ENCODE results near the gene STAT6.

STAT6 gene

DNA sequence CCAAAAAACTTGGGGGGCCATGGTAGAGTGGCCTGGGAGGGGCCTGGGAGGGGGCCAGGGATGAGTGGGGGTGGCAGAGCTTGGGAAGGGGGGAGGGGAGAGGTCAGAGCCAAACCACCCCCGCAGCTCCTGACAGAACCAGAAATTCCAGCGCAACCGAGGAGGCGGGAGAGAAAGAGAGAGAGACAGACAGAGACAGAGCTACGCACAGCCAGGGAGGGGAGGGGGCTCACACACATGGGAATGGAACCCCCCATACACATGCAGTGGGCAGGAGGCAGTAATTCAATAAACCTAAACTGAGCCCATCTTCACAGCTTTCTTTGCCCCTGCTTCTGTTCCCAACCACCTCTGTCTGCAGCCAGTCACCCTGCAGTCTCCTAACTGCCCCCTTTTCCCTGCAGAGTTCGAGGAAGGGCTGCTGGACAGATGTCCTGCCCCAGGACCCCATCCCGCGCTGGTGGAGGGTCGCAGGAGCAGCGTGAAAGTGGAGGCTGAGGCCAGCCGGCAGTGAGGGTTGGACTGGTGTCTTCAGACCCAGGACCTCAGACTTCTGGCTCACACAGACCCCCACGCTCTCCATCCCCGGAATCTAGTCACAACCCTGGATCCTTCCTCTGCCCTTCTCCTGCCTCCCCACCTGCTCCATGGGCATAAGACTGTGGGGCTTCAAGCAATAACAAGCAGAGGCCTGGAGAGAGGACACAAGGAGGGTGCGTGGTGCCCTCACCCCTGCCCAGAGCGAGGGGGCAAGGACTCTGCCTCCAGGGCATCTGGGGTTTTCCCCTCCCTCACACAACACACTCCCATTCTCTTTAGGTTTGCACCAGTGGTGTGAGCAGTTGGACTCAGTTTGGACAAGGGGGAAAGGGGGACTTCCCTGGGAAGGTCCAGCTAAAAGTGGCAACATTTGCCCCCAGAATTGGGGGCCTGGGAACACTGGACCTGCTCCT, 16.7 kb downstream of the STAT6 start:
- Histone ChIP-seq H3K36me3 (ENCODE audit: insufficient read depth, low read length) (peaks cover 89% of the 10 kb centered on the region), H3K9ac (ENCODE audit: low read depth, low read length) (peak overlapping the region; percentile 49), H3K4me1 (ENCODE audit: control insufficient read depth, insufficient read depth, low read length) (peaks cover 57% of the 10 kb centered on the region)

GRCh38 chr12:57093415-57094207, 17.6 kb downstream of the STAT6 start:
- peaks cover 81% of the 10 kb centered on the region for H3K36me3 ChIP-seq (ENCODE audit: insufficient read depth, low read length)
- H3K27me3 ChIP-seq (ENCODE audit: control insufficient read depth, insufficient read depth, low read length), result no peaks in the 10 kb centered on the region
- H3K4me3 ChIP-seq (ENCODE audit: low read length), result peak overlapping the region; percentile 30
- peak overlapping the region; percentile 73 for H3K4me2 ChIP-seq (ENCODE audit: low read length)
- peaks cover 53% of the 10 kb centered on the region for H3K4me1 ChIP-seq (ENCODE audit: control insufficient read depth, insufficient read depth, low read length)
- peak overlapping the region; percentile 34 for H3K9ac ChIP-seq (ENCODE audit: low read depth, low read length)
- H3K9me3 ChIP-seq (replicated peaks; ENCODE audit: low read length), result no peaks in the 10 kb centered on the region

More for the DNA sequence above, 16.7 kb downstream of the STAT6 start:
- Histone ChIP-seq H3K4me2 (ENCODE audit: low read length) (peak overlapping the region; percentile 67), H3K9me3 (replicated peaks; ENCODE audit: low read length) (no peaks in the 10 kb centered on the region), H3K4me3 (ENCODE audit: low read length) (no peak overlapping the region), H3K27me3 (ENCODE audit: control insufficient read depth, insufficient read depth, low read length) (no peaks in the 10 kb centered on the region)

GRCh38 chr12:57092876-57093414, 18.2 kb downstream of the STAT6 start:
- Histone ChIP-seq H3K4me1 (ENCODE audit: control insufficient read depth, insufficient read depth, low read length) (peaks cover 58% of the 10 kb centered on the region), H3K27me3 (ENCODE audit: control insufficient read depth, insufficient read depth, low read length) (no peaks in the 10 kb centered on the region), H3K4me3 (ENCODE audit: low read length) (peak overlapping the region; percentile 30), H3K36me3 (ENCODE audit: insufficient read depth, low read length) (peaks cover 74% of the 10 kb centered on the region), H3K9me3 (replicated peaks; ENCODE audit: low read length) (no peaks in the 10 kb centered on the region), H3K4me2 (ENCODE audit: low read length) (peak overlapping the region; percentile 100), H3K9ac (ENCODE audit: low read depth, low read length) (peak overlapping the region; percentile 44)

GRCh38 chr12:57092529-57092862, 18.7 kb downstream of the STAT6 start:
- H3K9ac ChIP-seq (ENCODE audit: low read depth, low read length), result peak overlapping the region; percentile 44
- H3K4me1 ChIP-seq (ENCODE audit: control insufficient read depth, insufficient read depth, low read length), result peaks cover 59% of the 10 kb centered on the region
- H3K4me3 ChIP-seq (ENCODE audit: low read length), result peak overlapping the region; percentile 25
- H3K36me3 ChIP-seq (ENCODE audit: insufficient read depth, low read length), result peaks cover 69% of the 10 kb centered on the region
- peak overlapping the region; percentile 100 for H3K4me2 ChIP-seq (ENCODE audit: low read length)
- no peaks in the 10 kb centered on the region for H3K27me3 ChIP-seq (ENCODE audit: control insufficient read depth, insufficient read depth, low read length)
- H3K9me3 ChIP-seq (replicated peaks; ENCODE audit: low read length), result no peaks in the 10 kb centered on the region

DNA sequence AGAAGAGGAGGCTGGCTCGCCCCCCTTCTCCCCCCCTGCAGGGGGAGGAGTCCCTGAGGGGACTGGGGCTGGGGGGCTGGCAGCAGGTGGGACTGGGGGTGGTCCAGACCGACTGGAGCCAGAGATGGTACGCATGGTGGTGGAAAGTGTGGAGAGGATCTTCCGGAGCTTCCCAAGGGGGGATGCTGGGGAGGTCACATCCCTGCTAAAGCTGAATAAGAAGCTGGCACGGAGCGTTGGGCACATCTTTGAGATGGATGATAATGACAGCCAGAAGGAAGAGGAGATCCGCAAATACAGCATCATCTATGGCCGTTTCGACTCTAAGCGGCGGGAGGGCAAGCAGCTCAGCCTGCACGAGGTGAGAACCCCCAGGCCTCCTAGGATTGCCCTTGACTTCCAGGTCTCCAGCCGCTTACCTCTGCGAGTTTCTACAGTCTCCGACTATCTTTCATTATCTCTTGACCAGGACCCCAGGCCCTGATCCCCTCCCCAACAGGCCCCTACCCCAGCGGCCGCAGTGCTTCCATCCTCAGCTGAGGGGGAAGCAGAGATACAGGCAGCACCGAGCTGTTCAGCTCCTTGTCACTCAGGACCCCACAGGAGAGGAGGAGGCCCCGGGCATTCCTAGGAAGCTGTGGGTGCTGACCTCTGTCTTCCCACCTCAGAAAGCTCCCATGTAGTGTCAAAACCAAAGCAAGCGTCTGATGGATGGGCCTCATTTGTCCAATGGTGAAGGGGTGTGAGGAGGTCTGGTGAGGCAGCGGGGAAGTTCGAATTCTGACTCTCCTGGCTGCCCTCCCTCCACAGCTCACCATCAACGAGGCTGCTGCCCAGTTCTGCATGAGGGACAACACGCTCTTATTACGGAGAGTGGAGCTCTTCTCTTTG, 19.3 kb downstream of the STAT6 start:
- Histone ChIP-seq H3K9ac (ENCODE audit: low read depth, low read length) (peak overlapping the region; percentile 92), H3K36me3 (ENCODE audit: insufficient read depth, low read length) (peaks cover 63% of the 10 kb centered on the region), H3K27me3 (ENCODE audit: control insufficient read depth, insufficient read depth, low read length) (no peaks in the 10 kb centered on the region), H3K4me1 (ENCODE audit: control insufficient read depth, insufficient read depth, low read length) (peaks cover 59% of the 10 kb centered on the region), H3K9me3 (replicated peaks; ENCODE audit: low read length) (no peaks in the 10 kb centered on the region), H3K4me3 (ENCODE audit: low read length) (peak overlapping the region; percentile 98), H3K4me2 (ENCODE audit: low read length) (peak overlapping the region; percentile 100)

DNA sequence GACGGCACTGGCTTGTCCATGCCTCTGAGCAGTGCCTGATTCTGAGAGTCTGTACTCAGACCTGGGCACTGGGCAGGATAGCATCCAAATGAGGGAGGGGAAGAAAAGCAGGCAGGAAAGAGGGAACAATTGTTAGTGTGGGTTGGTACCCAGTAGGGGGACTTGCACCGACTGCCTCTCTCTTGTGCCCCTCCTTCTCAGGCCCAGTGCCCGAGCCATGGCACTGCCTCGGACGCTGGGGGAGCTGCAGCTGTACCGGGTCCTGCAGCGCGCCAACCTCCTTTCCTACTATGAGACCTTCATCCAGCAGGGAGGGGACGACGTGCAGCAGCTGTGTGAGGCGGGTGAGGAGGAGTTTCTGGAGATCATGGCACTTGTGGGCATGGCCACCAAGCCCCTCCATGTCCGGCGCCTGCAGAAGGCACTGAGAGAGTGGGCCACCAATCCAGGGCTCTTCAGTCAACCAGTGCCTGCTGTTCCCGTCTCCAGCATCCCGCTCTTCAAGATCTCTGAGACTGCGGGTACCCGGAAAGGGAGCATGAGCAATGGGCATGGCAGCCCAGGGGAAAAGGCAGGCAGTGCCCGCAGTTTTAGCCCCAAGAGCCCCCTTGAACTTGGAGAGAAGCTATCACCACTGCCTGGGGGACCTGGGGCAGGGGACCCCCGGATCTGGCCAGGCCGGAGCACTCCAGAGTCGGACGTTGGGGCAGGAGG, 20.1 kb downstream of the STAT6 start:
- Histone ChIP-seq H3K9ac (ENCODE audit: low read depth, low read length) (peak overlapping the region; percentile 92), H3K27me3 (ENCODE audit: control insufficient read depth, insufficient read depth, low read length) (no peaks in the 10 kb centered on the region), H3K36me3 (ENCODE audit: insufficient read depth, low read length) (peaks cover 57% of the 10 kb centered on the region), H3K9me3 (replicated peaks; ENCODE audit: low read length) (no peaks in the 10 kb centered on the region), H3K4me3 (ENCODE audit: low read length) (peak overlapping the region; percentile 98), H3K4me1 (ENCODE audit: control insufficient read depth, insufficient read depth, low read length) (peaks cover 64% of the 10 kb centered on the region), H3K4me2 (ENCODE audit: low read length) (peak overlapping the region; percentile 100)

DNA sequence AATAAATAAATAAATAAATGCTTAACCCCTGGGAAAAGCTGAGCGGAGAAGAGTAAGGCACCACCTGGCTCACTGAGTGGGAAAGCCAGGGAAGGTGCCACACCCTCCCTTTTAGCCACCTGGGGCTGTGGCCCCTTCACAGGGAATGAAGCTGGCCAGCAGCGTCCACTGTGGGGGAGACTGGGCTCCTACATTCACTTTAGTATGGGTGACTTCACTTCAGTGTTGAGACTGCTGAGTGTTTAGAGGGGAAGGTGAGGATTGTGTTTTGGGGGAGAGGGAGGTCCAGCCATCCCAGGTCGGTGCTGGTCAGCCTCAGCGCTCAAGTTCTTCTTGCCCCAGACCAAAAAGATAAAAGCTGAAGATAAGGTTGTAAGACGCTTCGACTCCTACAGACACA, 20.7 kb downstream of the STAT6 start:
- Histone ChIP-seq H3K36me3 (ENCODE audit: insufficient read depth, low read length) (peaks cover 51% of the 10 kb centered on the region), H3K9ac (ENCODE audit: low read depth, low read length) (peak overlapping the region; percentile 92), H3K4me3 (ENCODE audit: low read length) (peak overlapping the region; percentile 98), H3K27me3 (ENCODE audit: control insufficient read depth, insufficient read depth, low read length) (no peaks in the 10 kb centered on the region), H3K4me1 (ENCODE audit: control insufficient read depth, insufficient read depth, low read length) (peaks cover 65% of the 10 kb centered on the region), H3K9me3 (replicated peaks; ENCODE audit: low read length) (no peaks in the 10 kb centered on the region), H3K4me2 (ENCODE audit: low read length) (peak overlapping the region; percentile 100)

DNA sequence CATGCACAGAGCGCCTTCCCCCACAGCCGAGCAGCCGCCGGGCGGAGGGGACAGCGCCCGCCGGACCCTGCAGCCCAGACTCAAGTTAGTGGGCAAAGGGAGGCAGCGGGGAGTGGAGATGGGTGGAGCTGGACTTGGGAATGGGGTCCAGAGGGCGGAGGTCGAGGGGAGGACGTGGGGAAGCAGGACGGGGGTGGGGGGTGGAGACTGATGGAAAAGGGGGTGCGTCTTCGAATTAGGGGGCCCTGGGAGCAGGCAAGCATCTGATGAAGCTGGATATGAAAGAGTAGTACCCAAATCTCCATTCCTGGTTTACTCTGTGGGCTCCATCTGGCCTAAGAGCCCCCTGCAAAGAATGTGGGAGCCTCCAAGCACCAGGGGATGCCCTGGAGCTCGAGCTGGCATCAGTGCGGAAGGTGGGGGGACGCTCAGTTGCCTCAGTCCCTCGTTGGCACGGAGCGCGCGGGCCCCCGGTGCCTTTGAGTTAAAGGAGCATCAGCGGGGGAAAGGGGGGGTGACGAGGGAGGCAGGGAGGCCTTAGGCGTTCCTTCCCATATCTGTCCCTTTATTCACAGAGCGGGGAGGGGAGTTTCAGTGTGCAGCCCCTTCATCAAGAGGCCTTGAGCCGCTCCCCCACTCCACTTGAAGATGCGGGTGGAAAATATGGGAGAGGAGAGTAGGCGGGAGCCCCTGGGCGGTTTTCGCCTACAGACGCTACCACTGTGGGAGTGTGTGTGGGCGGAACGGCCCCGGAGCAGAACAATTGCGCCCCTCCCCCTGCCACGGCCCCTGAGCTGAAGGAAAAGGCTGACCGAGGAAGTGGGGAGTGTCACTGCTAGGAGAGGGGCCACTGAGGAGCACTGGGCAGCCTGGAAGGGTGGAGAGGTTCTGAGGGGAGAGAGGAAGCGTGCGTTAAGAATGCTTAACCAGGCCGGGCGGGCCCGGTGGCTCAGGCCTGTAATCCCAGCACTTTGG, 21.6 kb downstream of the STAT6 start:
- H3K4me3 ChIP-seq (ENCODE audit: low read length), result peak overlapping the region; percentile 98
- peaks cover 59% of the 10 kb centered on the region for H3K4me1 ChIP-seq (ENCODE audit: control insufficient read depth, insufficient read depth, low read length)
- H3K4me2 ChIP-seq (ENCODE audit: low read length), result peak overlapping the region; percentile 100
- H3K9ac ChIP-seq (ENCODE audit: low read depth, low read length), result peak overlapping the region; percentile 92
- no peaks in the 10 kb centered on the region for H3K27me3 ChIP-seq (ENCODE audit: control insufficient read depth, insufficient read depth, low read length)
- H3K36me3 ChIP-seq (ENCODE audit: insufficient read depth, low read length), result peaks cover 41% of the 10 kb centered on the region
- H3K9me3 ChIP-seq (replicated peaks; ENCODE audit: low read length), result no peaks in the 10 kb centered on the region

GRCh38 chr12:57088354-57089270, 22.6 kb downstream of the STAT6 start, which contains the start of gene NAB2:
Gene NAB2, plus strand, starts transcription at chr12:57089114. Its CDS starts 158 bp downstream, at chr12:57089272.
- H3K4me3 ChIP-seq (ENCODE audit: low read length), result peak within 1 kb of the TSS; percentile 98
- no peaks in the 10 kb centered on the region for H3K9me3 ChIP-seq (replicated peaks; ENCODE audit: low read length)
- H3K9ac ChIP-seq (ENCODE audit: low read depth, low read length), result peak within 1 kb of the TSS; percentile 95
- peaks cover 50% of the 10 kb centered on the region for H3K4me1 ChIP-seq (ENCODE audit: control insufficient read depth, insufficient read depth, low read length)
- peak within 1 kb of the TSS; percentile 100 for H3K4me2 ChIP-seq (ENCODE audit: low read length)
- peaks cover 35% of the 10 kb centered on the region for H3K36me3 ChIP-seq (ENCODE audit: insufficient read depth, low read length)
- no peaks in the 10 kb centered on the region for H3K27me3 ChIP-seq (ENCODE audit: control insufficient read depth, insufficient read depth, low read length)

All from skeletal muscle satellite cell (primary cell).